ENCODE data around the gene ZNF18.

DNA sequence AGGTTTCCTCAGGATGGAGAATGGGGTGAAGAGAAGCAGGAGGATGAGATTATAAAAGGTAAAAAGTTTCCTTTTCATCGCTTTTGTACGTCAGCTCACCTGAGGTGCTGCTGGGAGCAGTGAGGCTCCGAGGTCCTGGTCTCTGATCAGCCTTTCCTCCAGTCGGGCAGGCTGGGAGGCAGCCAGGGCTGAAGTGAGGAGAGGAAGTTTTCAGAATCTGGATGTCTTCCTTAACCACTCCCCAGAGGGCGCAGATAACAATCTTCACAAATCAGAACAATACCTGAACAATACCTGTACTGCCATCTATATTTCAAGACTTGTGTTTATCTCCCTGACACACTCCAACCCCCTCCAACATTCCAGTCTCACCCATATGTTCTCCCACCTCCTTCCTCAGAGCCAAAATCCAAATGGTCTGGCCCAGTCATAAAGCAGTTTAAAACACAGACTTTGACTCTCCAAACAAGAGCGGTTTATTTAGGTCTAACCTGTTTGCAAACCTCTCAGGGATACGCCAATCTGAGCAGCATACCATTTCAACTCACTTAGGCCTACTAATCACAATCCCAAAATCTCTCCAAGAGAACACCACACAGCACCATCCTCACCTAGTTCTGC lies 6.8 kb downstream of the ZNF18 start:
- TF ChIP-seq, protein P1, sequence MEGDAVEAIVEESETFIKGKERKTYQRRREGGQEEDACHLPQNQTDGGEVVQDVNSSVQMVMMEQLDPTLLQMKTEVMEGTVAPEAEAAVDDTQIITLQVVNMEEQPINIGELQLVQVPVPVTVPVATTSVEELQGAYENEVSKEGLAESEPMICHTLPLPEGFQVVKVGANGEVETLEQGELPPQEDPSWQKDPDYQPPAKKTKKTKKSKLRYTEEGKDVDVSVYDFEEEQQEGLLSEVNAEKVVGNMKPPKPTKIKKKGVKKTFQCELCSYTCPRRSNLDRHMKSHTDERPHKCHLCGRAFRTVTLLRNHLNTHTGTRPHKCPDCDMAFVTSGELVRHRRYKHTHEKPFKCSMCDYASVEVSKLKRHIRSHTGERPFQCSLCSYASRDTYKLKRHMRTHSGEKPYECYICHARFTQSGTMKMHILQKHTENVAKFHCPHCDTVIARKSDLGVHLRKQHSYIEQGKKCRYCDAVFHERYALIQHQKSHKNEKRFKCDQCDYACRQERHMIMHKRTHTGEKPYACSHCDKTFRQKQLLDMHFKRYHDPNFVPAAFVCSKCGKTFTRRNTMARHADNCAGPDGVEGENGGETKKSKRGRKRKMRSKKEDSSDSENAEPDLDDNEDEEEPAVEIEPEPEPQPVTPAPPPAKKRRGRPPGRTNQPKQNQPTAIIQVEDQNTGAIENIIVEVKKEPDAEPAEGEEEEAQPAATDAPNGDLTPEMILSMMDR (IDR thresholded peaks at IDR 0.05; ENCODE audit: low read length), result no peak
- TF ChIP-seq EZH2phosphoT487 (IDR thresholded peaks at IDR 0.05; ENCODE audit: low read length), result no peak
- no peak for TF ChIP-seq EZH2 (optimal IDR thresholded peaks at IDR 0.05; ENCODE audit: low read depth, low read length)

All from MM.1S (cell line).